MM.1S (cell line): Measurements from ENCODE around the gene ANKRD26.

Experiments used
- DNase-seq: peaks from one replicate; pipeline ENCODE4 v3.0.0-alpha.2; 2015
- H2AFZ ChIP-seq: fragments of 300-600 bp; sonication (generic); 2 replicates; pipeline ENCODE4 v1.6.0; 2016; ENCODE audit warnings: antibody characterized with exemption, low read length
- H3F3A ChIP-seq: fragments of 300-600 bp; sonication (generic); 2 replicates; pipeline ENCODE4 v1.6.1; 2016; ENCODE audit warnings: mild to moderate bottlenecking, antibody characterized with exemption, low read length, moderate library complexity, mixed read lengths; ENCODE audit not compliant: insufficient read depth
- H3K27ac ChIP-seq: fragments of 300-600 bp; sonication (generic); 2 replicates; pipeline ENCODE4 v1.5.1; 2016; ENCODE audit warnings: mild to moderate bottlenecking, low read length
- H3K27me3 ChIP-seq: fragments of 300-600 bp; sonication (generic); replicated peaks from 2 replicates; pipeline ENCODE4 v1.6.0; 2016; ENCODE audit warnings: low read length; ENCODE audit not compliant: insufficient read depth
- H3K36me3 ChIP-seq: fragments of 300-600 bp; sonication (generic); replicated peaks from 2 replicates; pipeline ENCODE4 v1.6.1; 2016; ENCODE audit warnings: mild to moderate bottlenecking, low read length, mixed read lengths; ENCODE audit not compliant: insufficient read depth
- H3K4me1 ChIP-seq: fragments of 300-600 bp; sonication (generic); 2 replicates; pipeline ENCODE4 v1.6.1; 2016; ENCODE audit warnings: low read length, mixed read lengths
- H3K4me2 ChIP-seq: fragments of 300-600 bp; sonication (generic); 2 replicates; pipeline ENCODE4 v1.6.0; 2016; ENCODE audit warnings: low read depth, low read length
- H3K4me3 ChIP-seq: fragments of 300-600 bp; sonication (generic); 2 replicates; pipeline ENCODE4 v1.5.1; 2016; ENCODE audit warnings: low read length, mixed read lengths
- H3K79me2 ChIP-seq: fragments of 300-600 bp; sonication (generic); 2 replicates; pipeline ENCODE4 v1.6.1; 2016; ENCODE audit warnings: mixed run types, low read length, mixed read lengths
- H3K9ac ChIP-seq: fragments of 300-600 bp; sonication (generic); 2 replicates; pipeline ENCODE4 v1.6.1; 2016; ENCODE audit warnings: low read length, mixed read lengths
- H3K9me2 ChIP-seq: fragments of 300-600 bp; sonication (generic); replicated peaks from 2 replicates; pipeline ENCODE4 v1.6.1; 2016; ENCODE audit warnings: mild to moderate bottlenecking, low read length, mixed read lengths; ENCODE audit not compliant: insufficient read depth
- H3K9me3 ChIP-seq: fragments of 300-600 bp; sonication (generic); replicated peaks from 2 replicates; pipeline ENCODE4 v1.6.1; 2016; ENCODE audit warnings: mild to moderate bottlenecking, low read length, mixed read lengths; ENCODE audit not compliant: insufficient read depth
- H4K20me1 ChIP-seq: fragments of 300-600 bp; sonication (generic); 2 replicates; pipeline ENCODE4 v1.6.1; 2016; ENCODE audit warnings: mild to moderate bottlenecking, low read length, moderate library complexity, mixed read lengths; ENCODE audit not compliant: insufficient read depth
- EZH2 ChIP-seq: fragments of 300-600 bp; sonication (generic); optimal IDR thresholded peaks from 2 replicates; pipeline ENCODE3; 2017; ENCODE audit warnings: low read depth, mild to moderate bottlenecking, antibody characterized with exemption, low read length, mixed read lengths
- EZH2phosphoT487 ChIP-seq: fragments of 300-600 bp; sonication (generic); IDR thresholded peaks from 2 replicates; pipeline ENCODE4 v1.6.1; 2018; ENCODE audit warnings: antibody characterized with exemption, low read length
- TF ChIP-seq, protein P1 (sequence below): fragments of 300-600 bp; sonication (generic); IDR thresholded peaks from 2 replicates; pipeline ENCODE4 v1.5.1; 2016; ENCODE audit warnings: antibody characterized with exemption, low read length, mixed read lengths

The ANKRD26 gene

DNA sequence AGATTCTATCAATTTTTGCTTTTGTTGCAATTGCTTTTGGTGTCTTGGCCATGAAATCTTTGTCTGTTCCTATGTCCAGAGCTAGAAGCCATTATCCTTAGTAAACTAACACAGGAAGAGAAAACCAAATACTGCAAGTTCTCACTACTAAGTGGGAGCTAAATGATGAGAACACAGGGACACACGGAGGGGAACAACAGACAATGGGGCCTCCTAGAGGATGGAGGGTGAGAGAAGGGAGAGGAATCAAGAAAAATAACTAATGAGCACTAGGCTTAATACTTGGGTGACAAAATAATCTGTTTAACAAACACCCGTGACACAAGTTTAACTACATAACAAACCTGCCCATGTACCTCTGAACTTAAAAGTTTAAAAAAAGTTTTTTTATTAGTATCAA is 78.2 kb downstream of the ANKRD26 start:
- H3K4me1 ChIP-seq = no peaks in the 10 kb centered on the region
- H4K20me1 ChIP-seq = no peaks in the 10 kb centered on the region
- no peak overlapping the region for H3K4me2 ChIP-seq
- H3K79me2 ChIP-seq = no peaks in the 10 kb centered on the region
- no peaks in the 10 kb centered on the region for H3F3A ChIP-seq
- TF ChIP-seq EZH2 (no peak), EZH2phosphoT487 (no peak)
- TF ChIP-seq, protein P1, sequence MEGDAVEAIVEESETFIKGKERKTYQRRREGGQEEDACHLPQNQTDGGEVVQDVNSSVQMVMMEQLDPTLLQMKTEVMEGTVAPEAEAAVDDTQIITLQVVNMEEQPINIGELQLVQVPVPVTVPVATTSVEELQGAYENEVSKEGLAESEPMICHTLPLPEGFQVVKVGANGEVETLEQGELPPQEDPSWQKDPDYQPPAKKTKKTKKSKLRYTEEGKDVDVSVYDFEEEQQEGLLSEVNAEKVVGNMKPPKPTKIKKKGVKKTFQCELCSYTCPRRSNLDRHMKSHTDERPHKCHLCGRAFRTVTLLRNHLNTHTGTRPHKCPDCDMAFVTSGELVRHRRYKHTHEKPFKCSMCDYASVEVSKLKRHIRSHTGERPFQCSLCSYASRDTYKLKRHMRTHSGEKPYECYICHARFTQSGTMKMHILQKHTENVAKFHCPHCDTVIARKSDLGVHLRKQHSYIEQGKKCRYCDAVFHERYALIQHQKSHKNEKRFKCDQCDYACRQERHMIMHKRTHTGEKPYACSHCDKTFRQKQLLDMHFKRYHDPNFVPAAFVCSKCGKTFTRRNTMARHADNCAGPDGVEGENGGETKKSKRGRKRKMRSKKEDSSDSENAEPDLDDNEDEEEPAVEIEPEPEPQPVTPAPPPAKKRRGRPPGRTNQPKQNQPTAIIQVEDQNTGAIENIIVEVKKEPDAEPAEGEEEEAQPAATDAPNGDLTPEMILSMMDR = no peak
- H2AFZ ChIP-seq = no peak overlapping the region
- no peak overlapping the region for H3K9ac ChIP-seq
- H3K4me3 ChIP-seq = no peak overlapping the region
- no peaks in the 10 kb centered on the region for H3K9me3 ChIP-seq
- H3K27ac ChIP-seq = no peak overlapping the region
- H3K27me3 ChIP-seq = no peaks in the 10 kb centered on the region
- H3K36me3 ChIP-seq = no peaks in the 10 kb centered on the region; the same call in 1 of the 2 replicates
- no peak for DNase-seq
- no peaks in the 10 kb centered on the region for H3K9me2 ChIP-seq

DNA sequence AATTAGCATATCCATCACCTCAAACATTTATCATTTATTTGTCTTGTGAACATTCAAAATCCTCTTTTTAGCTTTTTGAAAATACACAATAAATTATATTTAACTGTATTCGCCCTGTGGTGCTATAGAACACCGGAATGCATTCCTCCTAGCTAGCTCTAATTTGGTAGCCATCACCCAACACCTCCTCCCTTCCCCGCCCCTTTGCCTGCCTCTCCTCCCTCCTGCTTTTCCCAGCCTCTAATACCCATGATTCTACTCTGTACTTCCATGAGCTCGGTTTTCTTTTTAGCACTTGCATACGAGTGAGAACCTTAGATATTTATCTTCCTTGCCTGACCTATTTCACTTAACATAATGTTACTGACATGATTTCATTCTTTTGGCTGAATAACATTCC is 80.1 kb downstream of the ANKRD26 start:
- Histone ChIP-seq H3K36me3 (no peaks in the 10 kb centered on the region; the same call in 1 of the 2 replicates), H3K27me3 (no peaks in the 10 kb centered on the region), H3K9ac (no peak overlapping the region), H3K4me2 (no peak overlapping the region), H3K27ac (no peak overlapping the region), H3F3A (no peaks in the 10 kb centered on the region), H3K4me1 (no peaks in the 10 kb centered on the region), H3K9me2 (no peaks in the 10 kb centered on the region), H4K20me1 (no peaks in the 10 kb centered on the region), H3K9me3 (no peaks in the 10 kb centered on the region), H3K4me3 (no peak overlapping the region), H3K79me2 (no peaks in the 10 kb centered on the region), H2AFZ (no peak overlapping the region)
- TF ChIP-seq EZH2 = no peak
- TF ChIP-seq, protein P1 = no peak
- no peak for TF ChIP-seq EZH2phosphoT487
- no peak for DNase-seq

DNA sequence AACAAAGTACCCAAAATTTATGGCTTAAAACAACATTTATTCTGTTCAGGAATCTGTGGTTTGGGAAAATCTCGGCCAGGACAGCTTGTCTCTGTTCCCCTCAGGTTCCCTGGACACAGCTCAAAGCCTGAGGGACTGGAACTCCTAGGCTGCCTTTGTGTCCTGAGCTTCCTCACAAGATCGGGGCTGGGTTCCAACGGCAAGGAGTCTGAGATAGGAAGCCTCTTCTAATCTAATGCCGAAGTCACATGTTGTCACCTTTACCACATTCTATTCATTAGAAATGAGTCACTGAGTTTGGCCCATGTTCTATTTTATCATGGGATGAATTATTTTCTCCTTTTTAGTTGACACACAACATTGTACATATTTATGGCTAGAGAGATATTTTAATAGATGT is 80.5 kb downstream of the ANKRD26 start:
- Histone ChIP-seq H3F3A (no peaks in the 10 kb centered on the region), H3K9me3 (no peaks in the 10 kb centered on the region), H3K27me3 (no peaks in the 10 kb centered on the region), H3K9me2 (no peaks in the 10 kb centered on the region), H3K79me2 (no peaks in the 10 kb centered on the region), H3K27ac (no peak overlapping the region), H3K9ac (no peak overlapping the region), H2AFZ (no peak overlapping the region), H3K4me3 (no peak overlapping the region), H4K20me1 (no peaks in the 10 kb centered on the region), H3K36me3 (no peaks in the 10 kb centered on the region; the same call in 1 of the 2 replicates), H3K4me2 (no peak overlapping the region), H3K4me1 (no peaks in the 10 kb centered on the region)
- DNase-seq = no peak
- TF ChIP-seq, protein P1 = no peak
- TF ChIP-seq EZH2 (no peak), EZH2phosphoT487 (no peak)
